OCI-M1 (cell line): ENCODE results near the gene GPBP1.

Experiments
- DNase-seq: peaks from one replicate; lab custom pipeline; 2025; lab: John Stamatoyannopoulos, UW

GPBP1 gene

GRCh38 chr5:57210633-57211032 is 36.8 kb downstream of the GPBP1 start:
- DNase-seq = no peak

- DNase-seq = no peak
Observed at GRCh38 chr5:57211039-57211438, 37.2 kb downstream of the GPBP1 start.

- no peak for DNase-seq
Observed at GRCh38 chr5:57215629-57216195, 41.9 kb downstream of the GPBP1 start.

GRCh38 chr5:57216714-57217113 is 42.9 kb downstream of the GPBP1 start:
- DNase-seq = no peak

- DNase-seq = no peak
Observed at GRCh38 chr5:57219386-57219785, 45.5 kb downstream of the GPBP1 start.

- DNase-seq = peak; percentile 84
Observed at GRCh38 chr5:57221049-57221568, 47.2 kb downstream of the GPBP1 start.

- no peak for DNase-seq
Observed at GRCh38 chr5:57225553-57225952, 51.7 kb downstream of the GPBP1 start.

- DNase-seq = no peak
Observed at GRCh38 chr5:57229313-57229712, 55.5 kb downstream of the GPBP1 start.

- no peak for DNase-seq
Observed at GRCh38 chr5:57231607-57232006, 57.7 kb downstream of the GPBP1 start.

GRCh38 chr5:57232293-57233033 is 58.6 kb downstream of the GPBP1 start:
- DNase-seq = no peak

- DNase-seq = peak; percentile 76
Observed at GRCh38 chr5:57243286-57244137, 69.7 kb downstream of the GPBP1 start.

- DNase-seq = no peak
Observed at GRCh38 chr5:57244331-57244730, 70.5 kb downstream of the GPBP1 start.

GRCh38 chr5:57246426-57246825 is 72.6 kb downstream of the GPBP1 start:
- DNase-seq = no peak

GRCh38 chr5:57247765-57248164 is 73.9 kb downstream of the GPBP1 start:
- DNase-seq = no peak

GRCh38 chr5:57249265-57249874 is 75.5 kb downstream of the GPBP1 start:
- DNase-seq = peak; percentile 84

- no peak for DNase-seq
Observed at GRCh38 chr5:57258052-57258451, 84.2 kb downstream of the GPBP1 start.

GRCh38 chr5:57258943-57259342 is 85.1 kb downstream of the GPBP1 start:
- no peak for DNase-seq

GRCh38 chr5:57259704-57260103 is 85.8 kb downstream of the GPBP1 start:
- DNase-seq = no peak

- DNase-seq = no peak
Observed at GRCh38 chr5:57262541-57262940, 88.7 kb downstream of the GPBP1 start.

GRCh38 chr5:57267805-57268204 is 93.9 kb downstream of the GPBP1 start:
- no peak for DNase-seq

GRCh38 chr5:57276353-57276752 is 102.5 kb downstream of the GPBP1 start:
- no peak for DNase-seq

GRCh38 chr5:57277085-57277484 is 103.2 kb downstream of the GPBP1 start:
- peak; percentile 47 for DNase-seq
